ENCODE results near the gene TBC1D19. TPM values are rescaled to one million over a fixed set of nuclear protein-coding genes. Genes with fewer than 3 reads are reported as not detected.

The TBC1D19 gene
- total and polyA plus RNA-seq, 2 of the 4 experiments (the other 2 are of a cell fraction), result 9.9 to 17.6 TPM

GRCh38 chr4:26785312-26785711, 201.4 kb downstream of the TBC1D19 start:
- dilution Hi-C loops (cut with HindIII; ENCODE audit: low sequenced_read_pairs, unreplicated experiment), result no loop called here

More at GRCh38 chr4:26785312-26785711, 201.4 kb downstream of the TBC1D19 start:
- Histone ChIP-seq H3K79me1 (ENCODE audit: low read depth in 1 of 2, low read length in 2 of 2) (no peaks in the 10 kb centered on the region), H3K18ac (ENCODE audit: low read depth, low read length) (no peak overlapping the region), H3K14ac (replicated peaks; ENCODE audit: low read depth, low read length) (no peak overlapping the region), H3K56ac (ENCODE audit: extremely low read depth, insufficient read depth, low read length) (no peak overlapping the region), H3K27ac (ENCODE audit: insufficient read depth, low read length) (no peak overlapping the region), H4K5ac (ENCODE audit: low read depth, low read length) (no peak overlapping the region), H3K9me1 (ENCODE audit: insufficient read depth, low read length) (peaks cover 6% of the 10 kb centered on the region), H3K4ac (ENCODE audit: low read depth, low read length) (no peak overlapping the region), H2AK5ac (ENCODE audit: low read depth, low read length) (no peak overlapping the region), H3K9ac (ENCODE audit: low read depth, low read length) (no peak overlapping the region), H3K4me1 (ENCODE audit: control insufficient read depth, insufficient read depth, low read length) (peaks cover 9% of the 10 kb centered on the region), H2BK20ac (ENCODE audit: low read depth, low read length) (no peak overlapping the region), H2AFZ (replicated peaks; ENCODE audit: low read length, poor library complexity) (no peak overlapping the region), H2BK5ac (ENCODE audit: low read depth, low read length, poor library complexity, severe bottlenecking) (no peak overlapping the region), H4K91ac (ENCODE audit: insufficient read depth, low read depth, low read length) (no peak overlapping the region), H2BK15ac (ENCODE audit: low read depth, low read length) (no peak overlapping the region), H3K9me3 (ENCODE audit: control insufficient read depth, insufficient read depth, low read length) (no peaks in the 10 kb centered on the region), H4K20me1 (ENCODE audit: insufficient read depth, low read length) (no peaks in the 10 kb centered on the region), H3K4me2 (ENCODE audit: low read depth, low read length) (no peak overlapping the region), H3K27me3 (ENCODE audit: control insufficient read depth, insufficient read depth, low read length) (no peaks in the 10 kb centered on the region), H2AK9ac (replicated peaks; ENCODE audit: low read depth, low read length, poor library complexity) (no peak overlapping the region), H4K8ac (ENCODE audit: low read depth in 2 of 2, low read length in 2 of 2) (no peak overlapping the region), H3K23ac (ENCODE audit: low read depth, low read length) (no peak overlapping the region), H3K4me3 (ENCODE audit: insufficient read depth, low read depth, low read length) (no peak overlapping the region), H3K36me3 (ENCODE audit: control insufficient read depth, insufficient read depth, low read length) (no peaks in the 10 kb centered on the region), H2BK120ac (ENCODE audit: low read depth, low read length) (no peak overlapping the region)
- CTCF ChIA-PET, result no interaction called here
- in situ Hi-C loops (cut with MboI; ENCODE audit: low sequenced_read_pairs) (no loop called here), intact Hi-C loops (cut with micrococcal nuclease) (no loop called here)
- no CpG with 5 or more reads among the region's 4 CpGs for WGBS, 2 experiments (ENCODE audit: extremely low coverage in 2 of 2, insufficient read length in 1 of 2)
- ATAC-seq (ENCODE audit: low read depth) (no peak), DNase-seq (no peak)
- BruUV-seq (replicated peaks), result no TSS peak
- POLR2A ChIA-PET (ENCODE audit: unreplicated experiment), result no interaction called here
- TF ChIP-seq SMC3 (IDR thresholded peaks at IDR 0.05; ENCODE audit: low read depth, low read length), result no peak
- no peak for TF ChIP-seq RCOR1 (IDR thresholded peaks at IDR 0.05; ENCODE audit: insufficient replicate concordance, low read length)
- no peak for TF ChIP-seq RAD21 (IDR thresholded peaks at IDR 0.05; ENCODE audit: low read length)
- no peak for TF ChIP-seq CHD1 (IDR thresholded peaks at IDR 0.05; ENCODE audit: low read depth, low read length)

Data from IMR-90 (cell line).